HG02943 (cell line): ENCODE data around the gene EPHA7.

Experiments used
- ATAC-seq: cut with Tn5 transposase; IDR thresholded peaks from one replicate; pipeline ENCODE4 v1.9.1; 2021; ENCODE audit warnings: mild to moderate bottlenecking, low read depth, moderate library complexity; ENCODE audit not compliant: unreplicated experiment

EPHA7 gene

GRCh38 chr6:93266116-93266817 lies 153.1 kb downstream of the EPHA7 start:
- ATAC-seq = no peak

GRCh38 chr6:93260881-93261280 lies 158.5 kb downstream of the EPHA7 start:
- no peak for ATAC-seq

- ATAC-seq = no peak
These were observed 160.0 kb downstream of the EPHA7 start for GRCh38 chr6:93259332-93259731.

GRCh38 chr6:93252930-93253329 lies 166.4 kb downstream of the EPHA7 start:
- ATAC-seq = no peak

- no peak for ATAC-seq
These were observed 170.7 kb downstream of the EPHA7 start for GRCh38 chr6:93248631-93249030.

- no peak for ATAC-seq
These were observed 176.1 kb downstream of the EPHA7 start for GRCh38 chr6:93243231-93243778.

- ATAC-seq = no peak
These were observed 177.3 kb downstream of the EPHA7 start for GRCh38 chr6:93242049-93242448.

- ATAC-seq = no peak
These were observed 180.7 kb downstream of the EPHA7 start for GRCh38 chr6:93238632-93239031.

GRCh38 chr6:93235775-93236174 lies 183.6 kb downstream of the EPHA7 start:
- no peak for ATAC-seq

GRCh38 chr6:93226822-93227221 lies 192.5 kb downstream of the EPHA7 start:
- no peak for ATAC-seq

GRCh38 chr6:93222071-93222851 lies 197.1 kb downstream of the EPHA7 start:
- ATAC-seq = no peak

GRCh38 chr6:93219447-93219846 lies 199.9 kb downstream of the EPHA7 start:
- no peak for ATAC-seq

- ATAC-seq = no peak
These were observed 201.3 kb downstream of the EPHA7 start for GRCh38 chr6:93218096-93218495.

- ATAC-seq = no peak
These were observed 206.3 kb downstream of the EPHA7 start for GRCh38 chr6:93213028-93213427.

GRCh38 chr6:93210908-93211307 lies 208.5 kb downstream of the EPHA7 start:
- ATAC-seq = no peak

- ATAC-seq = no peak
These were observed 210.0 kb downstream of the EPHA7 start for GRCh38 chr6:93209358-93209757.

- no peak for ATAC-seq
These were observed 222.9 kb downstream of the EPHA7 start for GRCh38 chr6:93196406-93196970.

- ATAC-seq = no peak
These were observed 224.9 kb downstream of the EPHA7 start for GRCh38 chr6:93194480-93194879.

- no peak for ATAC-seq
These were observed 225.5 kb downstream of the EPHA7 start for GRCh38 chr6:93193868-93194267.
